Activated CD8-positive, alpha-beta T cell treated with anti-CD3 and anti-CD28 coated beads, Interleukin-2, amount 10 ng/mL, durations not matched to agents 7 days and 5 days (primary cell): Measurements from ENCODE around the gene UQCRQ. TPM values are rescaled to one million over a fixed set of nuclear protein-coding genes. Genes with fewer than 3 reads are reported as not detected.
"Not testable (repeated sequence)": the region's sequence is repeated elsewhere in the genome, so short reads cannot be mapped to it uniquely, and the experiment has no call there.

ENCODE experiments used
- ATAC-seq: fragments of 150-1000 bp; cut with Tn5 transposase; one replicate; pipeline ENCODE4 v1.10.0; 2021; ENCODE audit warnings: moderate library complexity
- CTCF ChIA-PET: fragments of 350-600 bp; sonication (Branson Sonifier 250); formaldehyde crosslinking; loops from one replicate; lab custom pipeline; 2021; ENCODE audit warnings: antibody characterized with exemption; lab: Charles Lee
- POLR2A ChIA-PET: fragments of 350-600 bp; sonication (Branson Sonifier 250); formaldehyde crosslinking; loops from one replicate; lab custom pipeline; 2021; ENCODE audit warnings: antibody characterized with exemption; lab: Charles Lee
- DNase-seq: peaks from one replicate; pipeline ENCODE4 v3.0.0-alpha.2; 2020
- H3K27ac Mint-ChIP-seq: one replicate; pipeline ENCODE4 v1.8.0; 2021; ENCODE audit warnings: mild to moderate bottlenecking, mixed read lengths
- H3K27me3 Mint-ChIP-seq: one replicate; pipeline ENCODE4 v1.8.0; 2021; ENCODE audit warnings: low read depth, mixed read lengths
- H3K36me3 Mint-ChIP-seq: one replicate; pipeline ENCODE4 v1.8.0; 2021; ENCODE audit warnings: low read depth, mixed read lengths
- H3K4me1 Mint-ChIP-seq: one replicate; pipeline ENCODE4 v1.8.0; 2021; ENCODE audit warnings: low read depth, mixed read lengths
- H3K4me3 Mint-ChIP-seq: one replicate; pipeline ENCODE4 v1.8.0; 2021; ENCODE audit warnings: mild to moderate bottlenecking, mixed read lengths
- H3K9me3 Mint-ChIP-seq: one replicate; pipeline ENCODE4 v1.8.0; 2022; ENCODE audit warnings: mixed read lengths; ENCODE audit not compliant: insufficient read depth
- total RNA-seq, 2 experiments: library from RNA; stranded (reverse); gene quantifications; one replicate each; pipeline ENCODE4 v1.2.3, GENCODE V29; 2021

The UQCRQ gene
- total RNA-seq, 2 experiments from 2014 or later, result 381 to 396 TPM

GRCh38 chr5:132853323-132853722 is 13.1 kb upstream of the UQCRQ start:
- ChIA-PET POLR2A (no interaction called here), CTCF (interaction anchor here (1.2 to 1.3 kb wide), 2 partner anchors 11 to 33 kb away, joined by 3 to 4 read pairs; no protein-coding TSS in a partner anchor)
- peaks cover 9% of the 10 kb centered on the region for H3K27me3 Mint-ChIP-seq
- ATAC-seq, result no peak
- H3K27ac Mint-ChIP-seq, result no peak overlapping the region
- no peaks in the 10 kb centered on the region for H3K36me3 Mint-ChIP-seq
- no peaks in the 10 kb centered on the region for H3K9me3 Mint-ChIP-seq
- peaks cover 5% of the 10 kb centered on the region for H3K4me1 Mint-ChIP-seq
- DNase-seq, result no peak
- no peak overlapping the region for H3K4me3 Mint-ChIP-seq

DNA sequence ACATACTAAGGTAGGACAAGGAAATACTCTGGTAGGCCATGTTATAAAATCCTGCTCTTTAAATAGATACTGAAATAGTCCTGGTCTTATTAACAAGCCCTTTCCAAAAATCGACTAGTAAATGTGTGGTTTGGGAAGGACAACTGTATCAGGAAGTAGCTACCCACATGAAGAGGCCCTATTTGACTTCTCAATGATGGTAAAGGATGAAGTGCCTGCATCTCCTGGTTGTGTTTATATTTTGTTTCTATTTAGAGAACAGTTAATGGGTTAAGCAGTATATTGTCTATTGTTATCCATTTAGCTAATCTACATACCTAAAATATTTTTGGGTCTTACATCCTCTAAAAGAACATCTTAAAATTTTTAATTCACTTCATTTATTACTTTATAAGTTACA is 12.7 kb upstream of the UQCRQ start:
- no peak for ATAC-seq
- POLR2A ChIA-PET, result interaction anchor here (1.1 kb wide), 1 partner anchor 13 kb away, joined by 3 read pairs; no protein-coding TSS in a partner anchor
- DNase-seq, result no peak
- H3K9me3 Mint-ChIP-seq, result no peaks in the 10 kb centered on the region
- H3K36me3 Mint-ChIP-seq, result no peaks in the 10 kb centered on the region
- H3K4me3 Mint-ChIP-seq, result no peak overlapping the region
- peaks cover 5% of the 10 kb centered on the region for H3K4me1 Mint-ChIP-seq
- H3K27ac Mint-ChIP-seq, result no peak overlapping the region
- CTCF ChIA-PET, result interaction anchor here (0.8 to 1.4 kb wide), 5 partner anchors 10 to 34 kb away, joined by 3 to 6 read pairs (median 3); partner anchors contain the start of genes GDF9, SHROOM1 and UQCRQ
- peaks cover 12% of the 10 kb centered on the region for H3K27me3 Mint-ChIP-seq

DNA sequence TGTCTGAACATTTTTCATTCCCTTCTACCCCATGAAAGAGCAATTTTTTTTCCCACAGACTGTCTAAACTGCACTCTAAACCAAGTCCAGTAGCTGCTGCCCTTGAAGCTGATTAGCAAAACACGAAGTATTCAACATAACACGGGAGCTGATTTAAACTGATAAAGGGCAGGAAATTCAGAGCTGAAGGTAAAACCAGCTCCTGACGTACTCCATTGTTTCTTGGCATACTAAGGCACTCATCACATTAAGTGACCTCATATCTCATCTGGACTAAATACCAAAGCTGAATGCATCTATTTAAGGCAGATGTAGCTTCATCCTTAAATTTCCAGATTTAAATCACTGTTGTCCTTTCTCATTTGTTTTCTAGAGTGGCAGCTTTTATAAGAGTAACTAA is 12.1 kb upstream of the UQCRQ start:
- CTCF ChIA-PET, result interaction anchor here (0.8 to 1.4 kb wide), 5 partner anchors 10 to 34 kb away, joined by 3 to 6 read pairs (median 3); partner anchors contain the start of genes GDF9, SHROOM1 and UQCRQ
- no peaks in the 10 kb centered on the region for H3K36me3 Mint-ChIP-seq
- peaks cover 10% of the 10 kb centered on the region for H3K27me3 Mint-ChIP-seq
- no peak overlapping the region for H3K27ac Mint-ChIP-seq
- POLR2A ChIA-PET, result interaction anchor here (1.1 kb wide), 1 partner anchor 13 kb away, joined by 3 read pairs; no protein-coding TSS in a partner anchor
- no peak for ATAC-seq
- no peak for DNase-seq
- peaks cover 5% of the 10 kb centered on the region for H3K4me1 Mint-ChIP-seq
- H3K4me3 Mint-ChIP-seq, result no peak overlapping the region
- no peaks in the 10 kb centered on the region for H3K9me3 Mint-ChIP-seq

DNA sequence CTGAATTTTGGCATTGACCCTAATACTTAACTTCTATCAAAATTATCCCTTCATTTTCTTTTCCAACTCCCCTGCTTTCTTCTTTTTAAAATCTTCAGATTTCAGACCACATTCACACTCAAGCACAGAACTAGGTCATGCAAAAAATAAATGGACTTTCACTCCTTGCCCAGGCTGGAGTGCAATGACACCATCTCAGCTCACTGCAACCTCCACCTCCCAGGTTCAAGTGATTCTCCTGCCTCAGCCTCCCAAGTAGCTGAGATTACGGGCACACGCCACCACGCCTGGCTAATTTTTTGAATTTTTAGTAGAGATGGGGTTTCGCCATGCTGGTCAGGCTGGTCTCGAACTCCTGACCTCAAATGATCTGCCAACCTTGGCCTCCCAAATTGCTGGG is 11.4 kb upstream of the UQCRQ start:
- not testable (repeated sequence) for DNase-seq, H3K27ac Mint-ChIP-seq, H3K9me3 Mint-ChIP-seq, ATAC-seq, H3K4me3 Mint-ChIP-seq, H3K4me1 Mint-ChIP-seq, H3K36me3 Mint-ChIP-seq
- POLR2A ChIA-PET, result interaction anchor here (1.1 kb wide), 1 partner anchor 12 kb away, joined by 3 read pairs; no protein-coding TSS in a partner anchor
- peaks cover 13% of the 10 kb centered on the region for H3K27me3 Mint-ChIP-seq
- CTCF ChIA-PET, result interaction anchor here (1.1 to 1.4 kb wide), 2 partner anchors 11 to 25 kb away, joined by 3 to 6 read pairs; partner anchors contain the start of genes GDF9, SHROOM1 and UQCRQ

GRCh38 chr5:132856011-132856410 is 10.4 kb upstream of the UQCRQ start:
- CTCF ChIA-PET, result interaction anchor here (0.9 kb wide), 1 partner anchor 36 kb away, joined by 3 read pairs; no protein-coding TSS in a partner anchor
- H3K36me3 Mint-ChIP-seq, result no peaks in the 10 kb centered on the region
- DNase-seq (no peak), ATAC-seq (no peak)
- peaks cover 16% of the 10 kb centered on the region for H3K27me3 Mint-ChIP-seq
- no peaks in the 10 kb centered on the region for H3K9me3 Mint-ChIP-seq
- no peak overlapping the region for H3K27ac Mint-ChIP-seq
- peaks cover 5% of the 10 kb centered on the region for H3K4me1 Mint-ChIP-seq
- no peak overlapping the region for H3K4me3 Mint-ChIP-seq
- POLR2A ChIA-PET, result no interaction called here

- no peak for DNase-seq
- H3K4me3 Mint-ChIP-seq, result no peak overlapping the region
- CTCF ChIA-PET, result interaction anchor here (1.0 to 1.8 kb wide), 3 partner anchors 23 to 40 kb away, joined by 3 to 5 read pairs (median 5); no protein-coding TSS in a partner anchor
- H3K27ac Mint-ChIP-seq, result no peak overlapping the region
- H3K27me3 Mint-ChIP-seq, result peaks cover 17% of the 10 kb centered on the region
- H3K4me1 Mint-ChIP-seq, result no peaks in the 10 kb centered on the region
- ATAC-seq, result no peak
- H3K9me3 Mint-ChIP-seq, result no peaks in the 10 kb centered on the region
- POLR2A ChIA-PET, result no interaction called here
- no peaks in the 10 kb centered on the region for H3K36me3 Mint-ChIP-seq
Measured at GRCh38 chr5:132859889-132860437, 6.5 kb upstream of the UQCRQ start.

- peaks cover 17% of the 10 kb centered on the region for H3K27me3 Mint-ChIP-seq
- no peaks in the 10 kb centered on the region for H3K36me3 Mint-ChIP-seq
- CTCF ChIA-PET, result interaction anchor here (1.0 to 1.8 kb wide), 3 partner anchors 23 to 40 kb away, joined by 3 to 5 read pairs (median 5); no protein-coding TSS in a partner anchor
- DNase-seq, result no peak
- ATAC-seq, result no peak
- H3K27ac Mint-ChIP-seq, result no peak overlapping the region
- peaks cover 6% of the 10 kb centered on the region for H3K4me1 Mint-ChIP-seq
- H3K9me3 Mint-ChIP-seq, result no peaks in the 10 kb centered on the region
- POLR2A ChIA-PET, result interaction anchor here (1.0 kb wide), 1 partner anchor 12 kb away, joined by 3 read pairs; no protein-coding TSS in a partner anchor
- no peak overlapping the region for H3K4me3 Mint-ChIP-seq
Measured at GRCh38 chr5:132860742-132861141, 5.7 kb upstream of the UQCRQ start.

DNA sequence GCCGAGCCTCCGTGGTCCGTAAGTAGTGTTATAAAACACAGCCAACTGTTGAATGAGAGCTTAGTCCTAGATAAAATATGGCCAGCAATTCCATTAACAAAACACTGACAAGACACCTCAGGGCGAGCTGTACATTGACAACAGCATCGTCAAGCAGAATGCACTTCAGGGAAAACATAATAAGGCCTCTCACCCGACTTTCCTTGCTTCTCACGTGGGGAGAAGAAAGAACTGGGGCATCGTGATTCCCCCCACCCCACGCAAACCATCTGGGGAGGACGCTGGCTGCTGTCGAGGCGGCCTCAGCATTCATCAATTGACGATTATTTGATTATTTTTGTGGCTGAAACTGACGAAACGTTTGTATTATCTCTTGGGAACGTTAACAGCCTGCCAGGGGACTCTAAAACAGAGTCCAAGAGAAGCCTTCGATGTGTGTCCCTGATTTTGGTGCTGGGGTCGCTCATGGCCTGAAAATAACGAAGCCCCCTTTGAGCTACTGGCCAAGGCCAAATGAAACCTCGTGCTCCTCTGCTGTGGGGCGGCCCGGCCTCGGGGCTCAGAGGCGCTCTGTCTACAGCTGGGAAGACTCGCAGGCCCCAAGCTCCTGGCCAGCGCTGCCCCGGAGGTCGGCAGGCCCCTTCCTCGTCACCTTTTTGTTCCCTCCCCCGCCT is 637 bp upstream of the UQCRQ start:
- Mint-ChIP-seq H3K36me3 (peaks cover 29% of the 10 kb centered on the region), H3K4me1 (peaks cover 23% of the 10 kb centered on the region), H3K4me3 (peak overlapping the region; percentile 98), H3K27ac (peak overlapping the region; percentile 99), H3K9me3 (no peaks in the 10 kb centered on the region), H3K27me3 (peaks cover 5% of the 10 kb centered on the region)
- peak; percentile 43 for ATAC-seq
- ChIA-PET CTCF (interaction anchor here (1.1 to 3.2 kb wide), 5 partner anchors 12 to 339 kb away, joined by 3 to 25 read pairs (median 4); partner anchors contain the start of gene SHROOM1), POLR2A (interaction anchor here (0.6 to 2.0 kb wide), 7 partner anchors 17 to 186 kb away, joined by 3 to 12 read pairs (median 3); partner anchors contain the start of genes AFF4 and HSPA4)
- no peak for DNase-seq

DNA sequence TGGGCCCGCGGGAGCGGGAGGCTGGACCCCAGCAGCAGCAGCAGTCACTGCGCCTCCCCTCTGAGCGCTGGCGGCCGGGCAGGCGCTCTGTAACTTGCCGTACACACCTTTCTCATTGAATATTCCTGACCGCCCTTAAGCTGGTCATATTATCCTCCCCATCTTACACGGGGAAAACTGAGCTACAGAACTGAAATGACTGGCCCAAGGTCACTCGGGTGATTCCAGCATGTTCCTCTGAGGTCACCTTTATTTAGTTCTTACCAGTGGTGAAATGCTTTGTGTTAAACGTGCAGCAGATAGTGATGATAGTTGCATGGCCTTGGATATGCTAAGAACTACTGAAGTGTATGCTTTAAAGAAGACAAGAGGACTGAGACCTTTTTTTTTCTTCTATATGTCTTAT is 607 bp downstream of the UQCRQ start:
- H3K36me3 Mint-ChIP-seq, result peaks cover 39% of the 10 kb centered on the region
- ChIA-PET POLR2A (interaction anchor here (0.7 to 2.0 kb wide), 10 partner anchors 13 to 389 kb away, joined by 3 to 12 read pairs (median 3); partner anchors contain the start of genes AFF4 and HSPA4), CTCF (interaction anchor here (1.1 to 4.8 kb wide), 5 partner anchors 16 to 340 kb away, joined by 3 to 20 read pairs (median 3); no protein-coding TSS in a partner anchor)
- no peaks in the 10 kb centered on the region for H3K9me3 Mint-ChIP-seq
- peak overlapping the region; percentile 98 for H3K4me3 Mint-ChIP-seq
- DNase-seq, result no peak
- H3K27me3 Mint-ChIP-seq, result peaks cover 3% of the 10 kb centered on the region
- H3K4me1 Mint-ChIP-seq, result peaks cover 23% of the 10 kb centered on the region
- no peak for ATAC-seq
- H3K27ac Mint-ChIP-seq, result peak overlapping the region; percentile 99

DNA sequence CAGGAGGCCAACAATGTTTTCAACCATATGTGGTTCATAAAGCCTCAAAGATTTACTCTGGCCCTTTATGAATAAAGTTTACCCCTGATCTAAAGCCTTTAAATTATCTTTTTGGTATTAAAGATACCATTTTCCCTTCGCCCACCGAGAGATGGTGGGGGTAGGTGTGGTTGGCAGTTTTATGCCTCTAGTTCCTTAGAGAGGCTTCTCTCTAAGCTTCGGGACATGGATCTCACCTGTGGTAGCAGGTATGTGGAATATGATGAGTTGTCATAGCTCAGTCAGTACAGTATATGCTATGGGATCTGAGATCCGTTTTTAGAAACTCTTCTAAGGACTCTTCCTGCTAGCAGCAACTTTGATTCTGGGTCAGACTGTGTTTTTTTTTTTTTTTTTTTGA is 2.3 kb downstream of the UQCRQ start:
- Mint-ChIP-seq H3K27ac (peak overlapping the region; percentile 48), H3K36me3 (peaks cover 49% of the 10 kb centered on the region)

GRCh38 chr5:132870801-132871200 is 4.4 kb downstream of the UQCRQ start:
- H3K9me3 Mint-ChIP-seq, result no peaks in the 10 kb centered on the region
- ChIA-PET POLR2A (no interaction called here), CTCF (interaction anchor here (4.8 kb wide), 1 partner anchor 12 kb away, joined by 20 read pairs; no protein-coding TSS in a partner anchor)
- H3K27me3 Mint-ChIP-seq, result no peaks in the 10 kb centered on the region
- H3K27ac Mint-ChIP-seq, result no peak overlapping the region
- H3K4me3 Mint-ChIP-seq, result no peak overlapping the region
- DNase-seq (no peak), ATAC-seq (no peak)
- H3K36me3 Mint-ChIP-seq, result peaks cover 54% of the 10 kb centered on the region
- H3K4me1 Mint-ChIP-seq, result peaks cover 16% of the 10 kb centered on the region

More for the DNA sequence above, 2.3 kb downstream of the UQCRQ start:
- H3K4me1 Mint-ChIP-seq, result peaks cover 23% of the 10 kb centered on the region
- peak overlapping the region; percentile 16 for H3K4me3 Mint-ChIP-seq
- ATAC-seq, result no peak
- no peaks in the 10 kb centered on the region for H3K27me3 Mint-ChIP-seq
- POLR2A ChIA-PET, result no interaction called here
- no peak for DNase-seq
- CTCF ChIA-PET, result interaction anchor here (0.8 to 4.8 kb wide), 3 partner anchors 15 to 483 kb away, joined by 3 to 20 read pairs (median 4); no protein-coding TSS in a partner anchor
- no peaks in the 10 kb centered on the region for H3K9me3 Mint-ChIP-seq
